Measurements from ENCODE around the gene PBX3. TPM values are rescaled to one million over a fixed set of nuclear protein-coding genes. Genes with fewer than 3 reads are reported as not detected.

The PBX3 gene
- total RNA-seq, 3 donors from 2014 or later: 13.0 to 24.4 (median 16.7) TPM

DNA sequence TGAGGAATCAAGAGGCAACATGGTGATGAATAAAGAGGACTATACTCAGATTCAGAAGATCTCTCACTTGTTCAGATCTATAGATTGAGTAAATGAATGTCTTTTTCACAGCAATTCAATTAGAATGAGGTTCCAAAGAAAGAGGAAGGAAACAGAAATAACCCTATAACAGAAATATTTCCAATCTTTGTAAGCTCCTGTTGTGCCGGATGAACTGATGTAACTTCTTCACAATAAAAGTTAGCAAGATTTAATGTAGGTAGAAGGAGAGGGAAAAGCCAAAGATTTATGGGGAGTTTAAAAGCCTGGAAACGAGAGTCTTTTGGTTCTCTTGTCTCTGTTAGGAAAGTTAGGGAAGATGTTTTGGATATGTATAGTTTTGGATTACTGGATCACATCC lies 92.1 kb downstream of the PBX3 start:
- Mint-ChIP-seq H3K36me3 (ENCODE audit: insufficient read depth) (no peaks in the 10 kb centered on the region), H3K9me3 (no peaks in the 10 kb centered on the region), H3K4me1 (ENCODE audit: low read depth) (peaks cover 13% of the 10 kb centered on the region), H3K4me3 (no peak overlapping the region), H3K27me3 (ENCODE audit: low read depth) (no peaks in the 10 kb centered on the region)
- ATAC-seq: no peak
- no peak for DNase-seq

GRCh38 chr9:125841444-125841843 lies 94.3 kb downstream of the PBX3 start:
- Mint-ChIP-seq H3K9me3 (no peaks in the 10 kb centered on the region), H3K27me3 (ENCODE audit: low read depth) (no peaks in the 10 kb centered on the region), H3K4me3 (no peak overlapping the region), H3K4me1 (ENCODE audit: low read depth) (peaks cover 13% of the 10 kb centered on the region), H3K36me3 (ENCODE audit: insufficient read depth) (no peaks in the 10 kb centered on the region)
- ATAC-seq: no peak
- no peak for DNase-seq

GRCh38 chr9:125842242-125842641 lies 95.1 kb downstream of the PBX3 start:
- Mint-ChIP-seq H3K36me3 (ENCODE audit: insufficient read depth) (peaks cover 2% of the 10 kb centered on the region), H3K9me3 (no peaks in the 10 kb centered on the region)
- no peak for ATAC-seq

GRCh38 chr9:125843646-125844045 lies 96.5 kb downstream of the PBX3 start:
- Mint-ChIP-seq H3K4me1 (ENCODE audit: low read depth) (peaks cover 13% of the 10 kb centered on the region), H3K4me3 (no peak overlapping the region), H3K36me3 (ENCODE audit: insufficient read depth) (peaks cover 2% of the 10 kb centered on the region), H3K27me3 (ENCODE audit: low read depth) (no peaks in the 10 kb centered on the region), H3K9me3 (no peaks in the 10 kb centered on the region)
- DNase-seq (no peak), ATAC-seq (no peak)

More at GRCh38 chr9:125842242-125842641, 95.1 kb downstream of the PBX3 start:
- H3K4me3 Mint-ChIP-seq: no peak overlapping the region
- DNase-seq: no peak
- H3K27me3 Mint-ChIP-seq (ENCODE audit: low read depth): no peaks in the 10 kb centered on the region
- H3K4me1 Mint-ChIP-seq (ENCODE audit: low read depth): peaks cover 13% of the 10 kb centered on the region

GRCh38 chr9:125844611-125845010 lies 97.4 kb downstream of the PBX3 start:
- no peaks in the 10 kb centered on the region for H3K27me3 Mint-ChIP-seq (ENCODE audit: low read depth)
- DNase-seq (no peak), ATAC-seq (no peak)
- H3K4me3 Mint-ChIP-seq: no peak overlapping the region
- H3K9me3 Mint-ChIP-seq: no peaks in the 10 kb centered on the region
- H3K4me1 Mint-ChIP-seq (ENCODE audit: low read depth): peaks cover 8% of the 10 kb centered on the region
- H3K36me3 Mint-ChIP-seq (ENCODE audit: insufficient read depth): peaks cover 2% of the 10 kb centered on the region

DNA sequence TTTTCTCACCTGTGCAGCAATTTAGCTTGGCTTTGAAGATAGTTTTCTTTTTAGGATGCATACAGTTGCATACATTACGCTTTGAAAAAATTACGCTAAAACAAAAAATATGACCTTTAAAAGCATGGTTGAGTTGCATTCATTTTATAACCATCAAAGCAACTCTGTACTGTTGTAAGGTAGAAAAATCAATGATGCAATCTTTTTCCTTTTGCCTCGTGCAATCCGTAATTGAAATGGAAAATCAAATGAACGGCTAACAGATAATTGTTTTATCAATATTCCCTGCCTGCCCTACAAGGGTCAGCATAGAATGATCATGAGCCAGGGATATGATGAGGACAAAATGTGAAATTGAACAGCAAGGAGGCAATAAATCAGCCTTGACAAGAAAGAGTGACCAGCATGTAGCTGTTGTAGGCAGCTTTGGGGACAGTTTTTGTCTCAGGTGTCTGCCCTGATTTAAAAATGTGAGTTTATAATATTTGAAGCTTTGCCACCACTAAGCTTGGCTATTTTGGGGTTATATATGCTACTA lies 98.2 kb downstream of the PBX3 start:
- H3K36me3 Mint-ChIP-seq (ENCODE audit: insufficient read depth): peaks cover 2% of the 10 kb centered on the region
- H3K9me3 Mint-ChIP-seq: no peaks in the 10 kb centered on the region
- ATAC-seq (no peak), DNase-seq (no peak)
- peaks cover 8% of the 10 kb centered on the region for H3K4me1 Mint-ChIP-seq (ENCODE audit: low read depth)
- no peak overlapping the region for H3K4me3 Mint-ChIP-seq
- H3K27me3 Mint-ChIP-seq (ENCODE audit: low read depth): no peaks in the 10 kb centered on the region

DNA sequence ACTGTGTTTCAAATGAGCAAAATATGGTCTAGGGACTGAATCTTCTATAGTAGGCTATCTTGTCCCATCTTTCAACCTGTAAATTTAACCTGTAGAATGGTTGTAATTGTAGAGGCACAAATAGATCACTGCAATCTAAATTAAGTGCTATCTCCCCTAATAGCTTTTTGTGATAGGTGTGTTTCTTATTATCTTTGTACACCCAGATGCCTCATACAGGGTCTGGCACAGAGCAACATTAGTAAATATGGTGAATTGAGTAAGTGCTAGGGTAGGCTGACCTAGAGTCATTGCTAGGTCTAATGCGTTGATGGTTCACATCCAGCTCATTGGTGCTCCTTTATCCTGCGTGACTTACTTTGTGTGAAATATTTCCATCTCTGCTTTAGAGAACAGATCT lies 100.6 kb downstream of the PBX3 start:
- Mint-ChIP-seq H3K9me3 (no peaks in the 10 kb centered on the region), H3K4me3 (no peak overlapping the region), H3K27me3 (ENCODE audit: low read depth) (no peaks in the 10 kb centered on the region), H3K36me3 (ENCODE audit: insufficient read depth) (peaks cover 2% of the 10 kb centered on the region), H3K4me1 (ENCODE audit: low read depth) (no peaks in the 10 kb centered on the region)
- DNase-seq: no peak
- ATAC-seq: no peak

- Mint-ChIP-seq H3K27me3 (ENCODE audit: low read depth) (no peaks in the 10 kb centered on the region), H3K9me3 (no peaks in the 10 kb centered on the region), H3K4me3 (no peak overlapping the region), H3K36me3 (ENCODE audit: insufficient read depth) (peaks cover 2% of the 10 kb centered on the region), H3K4me1 (ENCODE audit: low read depth) (peaks cover 6% of the 10 kb centered on the region)
- no peak for DNase-seq
- ATAC-seq: no peak
Observed at GRCh38 chr9:125850106-125850632, 103.0 kb downstream of the PBX3 start.

- peaks cover 2% of the 10 kb centered on the region for H3K36me3 Mint-ChIP-seq (ENCODE audit: insufficient read depth)
- H3K4me3 Mint-ChIP-seq: no peak overlapping the region
- ATAC-seq (no peak), DNase-seq (no peak)
- no peaks in the 10 kb centered on the region for H3K27me3 Mint-ChIP-seq (ENCODE audit: low read depth)
- H3K9me3 Mint-ChIP-seq: no peaks in the 10 kb centered on the region
- H3K4me1 Mint-ChIP-seq (ENCODE audit: low read depth): peaks cover 6% of the 10 kb centered on the region
Observed at GRCh38 chr9:125850763-125851162, 103.6 kb downstream of the PBX3 start.

DNA sequence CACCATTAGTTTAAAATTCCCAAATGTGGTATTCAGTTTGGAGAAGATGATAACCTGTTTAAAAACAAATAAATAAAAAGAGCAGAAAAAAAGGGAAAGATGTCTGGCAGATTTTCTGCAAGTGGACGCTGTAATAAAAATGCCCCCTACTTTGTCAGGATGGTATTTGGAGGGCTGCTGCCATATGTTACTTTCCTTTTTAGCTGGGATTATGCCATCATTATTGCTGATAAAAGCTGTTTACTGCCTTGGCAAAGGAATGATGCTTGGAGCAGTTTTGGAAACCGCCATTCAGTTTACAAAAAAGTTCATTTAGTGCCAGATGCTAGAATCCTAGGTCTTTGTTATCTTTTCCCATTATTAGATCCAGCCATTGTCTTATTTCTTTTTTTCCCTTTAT lies 104.8 kb downstream of the PBX3 start:
- ATAC-seq (no peak), DNase-seq (no peak)
- H3K4me3 Mint-ChIP-seq: no peak overlapping the region
- peaks cover 6% of the 10 kb centered on the region for H3K4me1 Mint-ChIP-seq (ENCODE audit: low read depth)
- H3K36me3 Mint-ChIP-seq (ENCODE audit: insufficient read depth): no peaks in the 10 kb centered on the region
- H3K9me3 Mint-ChIP-seq: no peaks in the 10 kb centered on the region
- no peaks in the 10 kb centered on the region for H3K27me3 Mint-ChIP-seq (ENCODE audit: low read depth)

DNA sequence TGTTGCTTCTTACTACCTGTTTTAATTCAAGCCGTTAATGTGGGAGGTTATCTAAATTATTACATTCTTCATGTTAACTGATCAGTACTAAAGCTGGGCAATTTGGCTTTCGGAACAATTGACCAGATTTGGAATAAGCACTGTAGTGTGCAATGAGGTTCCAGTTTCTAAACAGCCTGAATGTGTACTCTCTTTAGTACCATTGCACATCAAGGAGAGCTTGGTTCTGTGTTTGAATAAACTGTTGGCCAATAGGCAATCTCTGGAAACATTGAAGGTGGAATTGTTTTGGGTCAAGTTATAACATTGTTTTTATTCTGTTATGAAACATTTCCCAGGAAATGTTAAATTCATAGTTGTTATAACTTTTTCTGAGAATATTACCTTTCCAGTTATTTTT lies 105.2 kb downstream of the PBX3 start:
- no peaks in the 10 kb centered on the region for H3K9me3 Mint-ChIP-seq
- H3K36me3 Mint-ChIP-seq (ENCODE audit: insufficient read depth): no peaks in the 10 kb centered on the region
- ATAC-seq (no peak), DNase-seq (no peak)
- H3K27me3 Mint-ChIP-seq (ENCODE audit: low read depth): no peaks in the 10 kb centered on the region
- peaks cover 6% of the 10 kb centered on the region for H3K4me1 Mint-ChIP-seq (ENCODE audit: low read depth)
- no peak overlapping the region for H3K4me3 Mint-ChIP-seq

GRCh38 chr9:125854553-125855275 lies 107.5 kb downstream of the PBX3 start:
- DNase-seq (no peak), ATAC-seq (peak; percentile 67 to 88)
- Mint-ChIP-seq H3K9me3 (no peaks in the 10 kb centered on the region), H3K4me1 (ENCODE audit: low read depth) (peaks cover 6% of the 10 kb centered on the region), H3K4me3 (no peak overlapping the region), H3K36me3 (ENCODE audit: insufficient read depth) (no peaks in the 10 kb centered on the region), H3K27me3 (ENCODE audit: low read depth) (no peaks in the 10 kb centered on the region)

DNA sequence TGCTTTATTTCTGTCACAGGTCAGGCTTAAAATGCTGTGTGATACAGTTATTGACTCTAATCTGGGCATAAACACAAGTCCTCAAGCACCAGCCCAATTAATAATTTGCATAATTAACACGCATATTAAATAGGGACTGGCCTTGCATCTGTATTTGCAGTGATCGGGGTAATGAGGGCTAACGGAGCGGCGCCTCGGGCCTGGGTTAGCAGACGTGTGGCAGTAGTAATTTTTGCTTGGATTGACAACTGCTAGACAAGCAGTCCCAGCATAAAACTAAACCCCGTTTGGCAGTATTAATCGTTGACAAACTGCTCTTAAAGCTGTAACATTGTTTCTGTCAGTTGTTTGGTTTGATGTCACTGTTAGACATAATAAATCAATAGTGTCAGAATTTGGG lies 109.2 kb downstream of the PBX3 start:
- DNase-seq (no peak), ATAC-seq (no peak)
- H3K4me1 Mint-ChIP-seq (ENCODE audit: low read depth): peaks cover 8% of the 10 kb centered on the region
- peaks cover under 1% of the 10 kb centered on the region for H3K9me3 Mint-ChIP-seq
- no peaks in the 10 kb centered on the region for H3K27me3 Mint-ChIP-seq (ENCODE audit: low read depth)
- no peaks in the 10 kb centered on the region for H3K36me3 Mint-ChIP-seq (ENCODE audit: insufficient read depth)
- H3K4me3 Mint-ChIP-seq: no peak overlapping the region

- no peaks in the 10 kb centered on the region for H3K27me3 Mint-ChIP-seq (ENCODE audit: low read depth)
- DNase-seq: no peak
- no peak overlapping the region for H3K4me3 Mint-ChIP-seq
- H3K4me1 Mint-ChIP-seq (ENCODE audit: low read depth): peaks cover 4% of the 10 kb centered on the region
- H3K36me3 Mint-ChIP-seq (ENCODE audit: insufficient read depth): no peaks in the 10 kb centered on the region
- H3K9me3 Mint-ChIP-seq: peaks cover 6% of the 10 kb centered on the region
- ATAC-seq: no peak
Observed at GRCh38 chr9:125861405-125862058, 114.4 kb downstream of the PBX3 start.

DNA sequence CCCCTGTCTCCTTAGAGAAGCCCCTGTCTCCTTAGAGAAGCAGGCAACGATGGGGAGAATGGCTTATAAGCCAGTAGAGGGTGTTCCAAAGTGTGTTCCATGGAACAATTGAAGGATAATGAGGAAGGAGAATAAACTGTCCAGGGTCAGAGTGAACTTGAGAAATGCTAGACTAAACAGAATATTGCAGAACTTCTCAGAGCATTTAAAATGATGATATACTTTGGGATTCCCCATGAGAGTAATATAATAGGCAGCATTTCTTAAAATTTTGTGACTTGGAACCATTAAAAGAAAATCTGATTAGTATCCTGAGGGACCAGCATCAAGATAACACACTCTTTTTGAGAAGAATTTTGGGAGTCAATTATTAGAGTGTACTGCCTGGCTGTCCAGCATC lies 116.8 kb downstream of the PBX3 start:
- H3K4me1 Mint-ChIP-seq (ENCODE audit: low read depth): peaks cover 4% of the 10 kb centered on the region
- ATAC-seq: no peak

More for the DNA sequence above, 116.8 kb downstream of the PBX3 start:
- DNase-seq: no peak
- Mint-ChIP-seq H3K4me3 (no peak overlapping the region), H3K27me3 (ENCODE audit: low read depth) (no peaks in the 10 kb centered on the region), H3K36me3 (ENCODE audit: insufficient read depth) (peaks cover under 1% of the 10 kb centered on the region), H3K9me3 (peaks cover 6% of the 10 kb centered on the region)
